Embryonic facial prominence (tissue), 1 donor: ENCODE measurements around the gene IRF5.
"Not testable (repeated sequence)": the region's sequence is repeated elsewhere in the genome, so short reads cannot be mapped to it uniquely, and the experiment has no call there.

ENCODE experiments used
- DNase-seq: peaks from one replicate; pipeline ENCODE4 v3.0.0-alpha.2; 2016; ENCODE audit errors: extremely low spot score

Gene IRF5

GRCh38 chr7:128938544-128939074 lies 882 bp downstream of the IRF5 start:
- DNase-seq: no peak

- no peak for DNase-seq
Measured at GRCh38 chr7:128939075-128939860, 1.5 kb downstream of the IRF5 start.

- no peak for DNase-seq
Measured at GRCh38 chr7:128939861-128940410, 2.2 kb downstream of the IRF5 start.

- no peak for DNase-seq
Measured at GRCh38 chr7:128940494-128941322, 3.0 kb downstream of the IRF5 start.

GRCh38 chr7:128941323-128941890 lies 3.7 kb downstream of the IRF5 start:
- no peak for DNase-seq

GRCh38 chr7:128941946-128942526 lies 4.3 kb downstream of the IRF5 start:
- no peak for DNase-seq

- not testable (repeated sequence) for DNase-seq
Measured at GRCh38 chr7:128943251-128943650, 5.5 kb downstream of the IRF5 start.

GRCh38 chr7:128944487-128945236 lies 6.9 kb downstream of the IRF5 start:
- DNase-seq: no peak

- DNase-seq: no peak
Measured at GRCh38 chr7:128945668-128946366, 8.1 kb downstream of the IRF5 start.

- DNase-seq: no peak
Measured at GRCh38 chr7:128946936-128947830, 9.5 kb downstream of the IRF5 start.

- no peak for DNase-seq
Measured at GRCh38 chr7:128947854-128948253, 10.1 kb downstream of the IRF5 start.

- no peak for DNase-seq
Measured at GRCh38 chr7:128948312-128948973, 10.7 kb downstream of the IRF5 start.

- DNase-seq: no peak
Measured at GRCh38 chr7:128948976-128949760, 11.4 kb downstream of the IRF5 start.

GRCh38 chr7:128951296-128951695 lies 13.6 kb downstream of the IRF5 start:
- DNase-seq: no peak

GRCh38 chr7:128954150-128954549 lies 16.4 kb downstream of the IRF5 start:
- no peak for DNase-seq

GRCh38 chr7:128954830-128955802 lies 17.4 kb downstream of the IRF5 start:
- no peak for DNase-seq

GRCh38 chr7:128955981-128956380 lies 18.3 kb downstream of the IRF5 start:
- DNase-seq: no peak
